Skin of body (tissue), 2 donors: ENCODE results near the gene MAPK11. TPM values are rescaled to one million over a fixed set of nuclear protein-coding genes. Genes with fewer than 3 reads are reported as not detected.

ENCODE experiments used
- DNase-seq: peaks from one replicate; lab custom pipeline; 2025; lab: John Stamatoyannopoulos, UW
- total RNA-seq: library from RNA; depleted of rRNA; stranded (reverse); fragments of >200 nt; gene quantifications from one replicate; pipeline ENCODE4 v1.2.3, GENCODE V29; 2014

Gene MAPK11
- total RNA-seq, 1 donor from 2014 or later = 5.2 TPM

- DNase-seq = no peak
Observed at GRCh38 chr22:50307890-50308596, 37.9 kb upstream of the MAPK11 start.

GRCh38 chr22:50306753-50307749, 36.9 kb upstream of the MAPK11 start, which contains the start of gene PLXNB2:
PLXNB2 (minus strand) TSS chr22:50307646; CDS start chr22:50290584, 17,062 bp downstream.
- DNase-seq = peak; percentile 69

- peak; percentile 25 for DNase-seq
Observed at GRCh38 chr22:50305923-50306566, 35.9 kb upstream of the MAPK11 start.

- DNase-seq = no peak
Observed at GRCh38 chr22:50305393-50305922, 35.3 kb upstream of the MAPK11 start.

- DNase-seq = no peak
Observed at GRCh38 chr22:50304528-50305392, 34.6 kb upstream of the MAPK11 start.

GRCh38 chr22:50303848-50304527, 33.8 kb upstream of the MAPK11 start:
- no peak for DNase-seq

- DNase-seq = no peak
Observed at GRCh38 chr22:50303515-50303847, 33.3 kb upstream of the MAPK11 start.

GRCh38 chr22:50302564-50302963, 32.4 kb upstream of the MAPK11 start:
- no peak for DNase-seq

- DNase-seq = no peak
Observed at GRCh38 chr22:50302041-50302541, 31.9 kb upstream of the MAPK11 start.

GRCh38 chr22:50301581-50301991, 31.4 kb upstream of the MAPK11 start:
- DNase-seq = no peak

GRCh38 chr22:50300620-50301257, 30.6 kb upstream of the MAPK11 start:
- DNase-seq = no peak

- DNase-seq = no peak
Observed at GRCh38 chr22:50299785-50300619, 29.8 kb upstream of the MAPK11 start.

GRCh38 chr22:50298937-50299784, 29.0 kb upstream of the MAPK11 start:
- DNase-seq = peak; percentile 22

GRCh38 chr22:50298266-50298637, 28.1 kb upstream of the MAPK11 start:
- no peak for DNase-seq

- no peak for DNase-seq
Observed at GRCh38 chr22:50297510-50298265, 27.5 kb upstream of the MAPK11 start.

- no peak for DNase-seq
Observed at GRCh38 chr22:50296658-50297490, 26.7 kb upstream of the MAPK11 start.
